Panc1 (cell line): ENCODE data around the gene DDIT3. TPM values are rescaled to one million over a fixed set of nuclear protein-coding genes. Genes with fewer than 3 reads are reported as not detected.
A peak's percentile ranks its signal among the peaks of the same experiment; 100 is the strongest.

Experiments
- ATAC-seq: fragments of 200-7000 bp; cut with Tn5 transposase; 2 replicates; pipeline ENCODE4 v1.9.1; 2020; ENCODE audit warnings: mild to moderate bottlenecking, moderate library complexity
- BruUV-seq: library from RNA; stranded (reverse); fragments of 400-500 nt; replicated peaks from 2 replicates; lab custom pipeline; 2021; lab: Mats Ljungman, UMichigan
- CTCF ChIA-PET: fragments of 300-600 bp; sonication (Branson Sonifier 250); formaldehyde crosslinking; loops from one replicate; lab custom pipeline; 2022; ENCODE audit warnings: antibody characterized with exemption; lab: Charles Lee
- POLR2A ChIA-PET: fragments of 300-600 bp; sonication (Branson Sonifier 250); formaldehyde crosslinking; loops from one replicate; lab custom pipeline; 2022; ENCODE audit warnings: antibody characterized with exemption; lab: Charles Lee
- DNase-seq: peaks from one replicate; pipeline ENCODE4 v3.0.0-alpha.2; 2010; ENCODE audit warnings: low read depth, low spot score
- H3K27ac ChIP-seq: 2 replicates; pipeline ENCODE4 v1.5.1; 2011; ENCODE audit warnings: mild to moderate bottlenecking, low read length, inconsistent platforms
- H3K27me3 ChIP-seq: fragments of 200-500 bp; sonication (Bioruptor generic); 2 replicates; pipeline ENCODE4 v1.6.0; 2014; ENCODE audit warnings: low read length, inconsistent platforms; ENCODE audit not compliant: control insufficient read depth, insufficient read depth
- H3K36me3 ChIP-seq: fragments of 200-500 bp; sonication (Bioruptor generic); 2 replicates; pipeline ENCODE4 v1.5.1; 2014; ENCODE audit warnings: inconsistent platforms, mild to moderate bottlenecking, low read length, moderate library complexity; ENCODE audit not compliant: control insufficient read depth, insufficient read depth
- H3K4me1 ChIP-seq: 2 replicates; pipeline ENCODE4 v1.5.1; 2011; ENCODE audit warnings: inconsistent platforms, mild to moderate bottlenecking, low read length, moderate library complexity; ENCODE audit not compliant: control insufficient read depth, insufficient read depth
- H3K4me3 ChIP-seq, 2 experiments: 2 replicates each; pipeline ENCODE4 v1.5.1; 2011 to 2012; ENCODE audit warnings: low read depth in 2 of 2, low read length in 2 of 2, mild to moderate bottlenecking in 2 of 2, inconsistent platforms in 1 of 2, moderate library complexity in 1 of 2
- H3K9me3 ChIP-seq: fragments of 200-500 bp; sonication (Bioruptor generic); 2 replicates; pipeline ENCODE4 v1.5.1; 2014; ENCODE audit warnings: low read depth, mild to moderate bottlenecking, inconsistent platforms, low read length, moderate library complexity; ENCODE audit not compliant: control insufficient read depth, insufficient read depth
- POLR2AphosphoS5 ChIP-seq: IDR thresholded peaks from 2 replicates; pipeline ENCODE4 v1.6.1; 2012; ENCODE audit warnings: mild to moderate bottlenecking, low read depth, low read length, moderate library complexity
- REST ChIP-seq, 2 experiments: IDR thresholded peaks; 2 replicates each; pipeline ENCODE4 v1.6.1; 2011 to 2012; ENCODE audit warnings: low read depth in 2 of 2, control low read depth in 1 of 2, low read length in 1 of 2, mild to moderate bottlenecking in 1 of 2, moderate library complexity in 1 of 2; ENCODE audit not compliant: insufficient read depth in 1 of 2
- SIN3A ChIP-seq: IDR thresholded peaks from 2 replicates; pipeline ENCODE4 v1.6.1; 2012; ENCODE audit warnings: low read depth, mild to moderate bottlenecking, low read length, moderate library complexity, borderline replicate concordance; ENCODE audit not compliant: insufficient read depth
- TCF7L2 ChIP-seq: IDR thresholded peaks from 2 replicates; pipeline ENCODE4 v1.6.1; 2011; ENCODE audit warnings: mild to moderate bottlenecking, low read depth, low read length, inconsistent platforms
- in situ Hi-C: cut with HindIII; loops from 2 replicates; pipeline ENCODE4 v1.10.0; 2016; ENCODE audit warnings: low sequenced_read_pairs, low pct_unique_long_range_greater_than_20kb
- intact Hi-C: fragments of 100-400 bp; cut with micrococcal nuclease; formaldehyde crosslinking; loops from one replicate; pipeline ENCODE4 v1.10.0; 2022; ENCODE audit not compliant: unreplicated experiment
- total RNA-seq: library from RNA; stranded (reverse); gene quantifications from one replicate; pipeline ENCODE4 v1.2.1, GENCODE V29; 2021; ENCODE audit not compliant: unreplicated experiment
- TF ChIP-seq, protein P1 (sequence below): fragments of 450-650 bp; IDR thresholded peaks from 2 replicates; pipeline ENCODE4 v1.5.1; 2017; ENCODE audit warnings: mild to moderate bottlenecking

The DDIT3 gene
- total RNA-seq, 1 experiment from 2014 or later, result 47.2 TPM

DNA sequence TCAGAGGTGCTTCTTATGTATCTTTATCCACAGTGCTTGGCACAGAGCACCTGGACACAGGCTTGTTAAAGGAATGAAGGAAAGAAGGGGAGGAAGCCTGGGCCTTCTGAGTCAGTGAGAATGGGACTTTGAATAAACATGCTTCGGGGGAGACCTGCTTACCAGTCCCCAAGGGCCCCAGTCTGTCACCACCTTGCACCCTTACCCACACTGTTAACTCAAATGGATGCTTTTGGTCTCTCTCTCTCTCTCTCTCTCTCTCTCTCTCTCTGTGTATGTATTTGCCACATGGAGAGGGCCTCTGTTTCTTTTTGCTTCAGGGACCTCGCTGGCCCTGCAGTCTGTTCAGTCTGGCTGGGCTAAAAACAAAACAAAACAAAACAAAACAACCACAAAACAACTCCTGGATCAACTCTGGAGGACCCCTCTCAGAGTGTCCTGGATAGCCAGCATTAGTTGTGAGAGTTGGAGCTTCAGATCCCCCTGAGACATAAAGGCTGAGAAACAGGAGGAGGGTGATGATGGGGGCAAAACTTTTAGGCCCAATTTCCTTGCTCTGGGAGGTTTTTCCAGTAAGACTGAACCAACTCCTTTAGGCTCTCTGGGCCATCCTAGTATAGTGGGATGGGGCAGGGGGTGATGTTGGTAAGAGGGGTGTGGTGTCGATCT lies 31.5 kb upstream of the DDIT3 start:
- ChIA-PET POLR2A (interaction anchor here (0.7 kb wide), 1 partner anchor 8 kb away, joined by 3 read pairs; no protein-coding TSS in a partner anchor), CTCF (no interaction called here)
- intact Hi-C loops, result no loop called here
- no peak for ATAC-seq
- no peaks in the 10 kb centered on the region for H3K9me3 ChIP-seq
- H3K27me3 ChIP-seq, result no peaks in the 10 kb centered on the region
- no peak for DNase-seq
- in situ Hi-C loops, result no loop called here
- no peak overlapping the region for H3K4me3 ChIP-seq
- H3K4me1 ChIP-seq, result peaks cover 6% of the 10 kb centered on the region; the same call in 1 of the 2 replicates
- no peak overlapping the region for H3K27ac ChIP-seq
- no TSS peak for BruUV-seq
- TF ChIP-seq POLR2AphosphoS5, result no peak
- no peak for TF ChIP-seq TCF7L2
- no peak for TF ChIP-seq REST (IDR thresholded peaks at IDR 0.05; ENCODE audit: insufficient read depth in 1 of 2, low read depth in 2 of 2, low read length in 1 of 2)
- TF ChIP-seq, protein P1, sequence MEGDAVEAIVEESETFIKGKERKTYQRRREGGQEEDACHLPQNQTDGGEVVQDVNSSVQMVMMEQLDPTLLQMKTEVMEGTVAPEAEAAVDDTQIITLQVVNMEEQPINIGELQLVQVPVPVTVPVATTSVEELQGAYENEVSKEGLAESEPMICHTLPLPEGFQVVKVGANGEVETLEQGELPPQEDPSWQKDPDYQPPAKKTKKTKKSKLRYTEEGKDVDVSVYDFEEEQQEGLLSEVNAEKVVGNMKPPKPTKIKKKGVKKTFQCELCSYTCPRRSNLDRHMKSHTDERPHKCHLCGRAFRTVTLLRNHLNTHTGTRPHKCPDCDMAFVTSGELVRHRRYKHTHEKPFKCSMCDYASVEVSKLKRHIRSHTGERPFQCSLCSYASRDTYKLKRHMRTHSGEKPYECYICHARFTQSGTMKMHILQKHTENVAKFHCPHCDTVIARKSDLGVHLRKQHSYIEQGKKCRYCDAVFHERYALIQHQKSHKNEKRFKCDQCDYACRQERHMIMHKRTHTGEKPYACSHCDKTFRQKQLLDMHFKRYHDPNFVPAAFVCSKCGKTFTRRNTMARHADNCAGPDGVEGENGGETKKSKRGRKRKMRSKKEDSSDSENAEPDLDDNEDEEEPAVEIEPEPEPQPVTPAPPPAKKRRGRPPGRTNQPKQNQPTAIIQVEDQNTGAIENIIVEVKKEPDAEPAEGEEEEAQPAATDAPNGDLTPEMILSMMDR, result no peak
- no peak for TF ChIP-seq SIN3A
- no peaks in the 10 kb centered on the region; the same call in 1 of the 2 replicates for H3K36me3 ChIP-seq

DNA sequence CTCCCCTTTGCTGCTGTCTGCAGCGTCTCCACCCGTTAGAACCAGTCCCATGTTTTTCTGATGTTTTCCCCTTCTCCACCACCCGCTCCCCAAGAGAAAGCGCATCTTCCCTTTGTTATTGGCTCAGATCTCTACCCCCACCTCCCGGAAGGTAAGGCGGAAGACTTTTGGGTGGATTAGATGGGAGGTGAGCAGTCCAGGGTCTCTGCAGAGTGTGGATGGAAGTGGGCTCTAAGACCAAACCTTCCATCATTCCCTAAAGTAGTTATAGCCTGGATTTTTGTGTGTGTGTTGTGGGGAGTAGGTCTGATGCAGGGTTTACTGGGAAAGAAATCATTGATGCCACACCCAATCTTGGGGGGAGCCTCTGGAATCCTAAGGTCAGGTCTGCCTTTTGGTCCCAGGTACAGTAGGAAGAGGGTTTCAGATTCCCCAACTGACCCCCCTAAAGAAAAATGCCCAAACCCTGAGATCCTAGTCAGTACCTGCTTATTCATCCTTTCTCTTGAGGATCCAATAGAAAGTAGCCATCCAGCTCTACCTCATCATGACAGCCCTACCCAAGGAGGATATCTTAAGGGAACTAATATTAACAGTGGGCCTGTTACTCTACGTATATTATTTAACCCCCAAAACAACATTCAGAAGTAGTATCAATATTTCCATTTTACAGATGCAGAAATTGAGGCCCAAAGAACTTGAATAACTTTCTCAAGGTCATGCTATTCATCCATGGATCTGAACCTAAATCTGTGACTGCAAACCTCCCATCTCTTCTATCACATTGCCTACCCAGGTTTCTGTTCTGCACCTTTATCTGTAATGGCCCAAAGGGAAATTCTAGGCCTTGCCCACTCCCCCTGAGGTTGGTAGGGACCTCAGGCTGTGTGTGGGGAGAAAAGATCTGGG lies 30.6 kb upstream of the DDIT3 start:
- peaks cover 2% of the 10 kb centered on the region; the same call in 1 of the 2 replicates for H3K36me3 ChIP-seq
- CTCF ChIA-PET, result no interaction called here
- H3K27ac ChIP-seq, result no peak overlapping the region
- intact Hi-C loops (no loop called here), in situ Hi-C loops (no loop called here)
- TF ChIP-seq SIN3A (no peak), REST (IDR thresholded peaks at IDR 0.05; ENCODE audit: insufficient read depth in 1 of 2, low read depth in 2 of 2, low read length in 1 of 2) (no peak), POLR2AphosphoS5 (no peak), TCF7L2 (no peak)
- TF ChIP-seq, protein P1, result no peak
- no peaks in the 10 kb centered on the region for H3K9me3 ChIP-seq
- POLR2A ChIA-PET, result no interaction called here
- ATAC-seq, result no peak
- peak overlapping the region; percentile 58 to 59; a peak in 3 of 4 replicates for H3K4me3 ChIP-seq
- no peaks in the 10 kb centered on the region for H3K27me3 ChIP-seq
- peaks cover 9% of the 10 kb centered on the region for H3K4me1 ChIP-seq
- BruUV-seq, result no TSS peak
- no peak for DNase-seq
